K562 (cell line): ENCODE data around the gene ENKUR. TPM values are rescaled to one million over a fixed set of nuclear protein-coding genes. Genes with fewer than 3 reads are reported as not detected.
A peak's percentile ranks its signal among the peaks of the same experiment; 100 is the strongest.

Source experiments
- ATAC-seq: fragments of 200-7000 bp; cut with Tn5 transposase; 3 replicates; pipeline ENCODE4 v1.9.1; 2020; ENCODE audit warnings: moderate library complexity
- BruUV-seq: library from RNA; stranded (reverse); fragments of 400-500 nt; replicated peaks from 2 replicates; lab custom pipeline; 2021; lab: Mats Ljungman, UMichigan
- CTCF ChIA-PET: fragments of 300-600 bp; formaldehyde crosslinking; extraction: SDS; loops from one replicate; lab custom pipeline; 2021; ENCODE audit warnings: low intra/inter-chr PET ratio; lab: Yijun Ruan, JAX
- POLR2A ChIA-PET: fragments of 300-600, 350-650 bp; sonication (Branson Sonifier 250); formaldehyde crosslinking; extraction: SDS; loops from one replicate; lab custom pipeline; 2021; ENCODE audit warnings: antibody characterized with exemption, inconsistent platforms; lab: Yijun Ruan, JAX
- DNase-seq, 4 experiments: peaks; one replicate each; pipeline versions ENCODE4 v3.0.0 to v3.0.0-alpha.2; 2011 to 2018; ENCODE audit warnings: low spot score in 3 of 4, mixed read lengths in 3 of 4; ENCODE audit errors: extremely low read depth in 1 of 4
- FAIRE-seq: peaks from 2 replicates; lab custom pipeline; 2011; peaks lifted over from hg19 to GRCh38; lab: Jason Lieb, UNC
- H2AFZ ChIP-seq: 2 replicates; pipeline ENCODE4 v1.6.0; 2011; ENCODE audit warnings: low read depth, low read length, control low read depth, inconsistent platforms
- H3K27ac ChIP-seq: fragments of 200-600 bp; 3 replicates; pipeline ENCODE4 v1.8.0; 2011; ENCODE audit warnings: low read depth, mild to moderate bottlenecking, control low read depth, inconsistent platforms, low read length, moderate library complexity, mixed read lengths; ENCODE audit errors: extremely low read depth
- H3K27me3 ChIP-seq, 2 experiments: fragments of 300-600 bp in 1 of 2; 2 replicates in 1 of 2; 3 replicates in 1 of 2; pipeline versions ENCODE4 v1.6.0 to v1.8.0; 2011; ENCODE audit warnings: inconsistent platforms in 2 of 2, low read length in 2 of 2, mild to moderate bottlenecking in 1 of 2, mixed read lengths in 1 of 2, moderate library complexity in 1 of 2; ENCODE audit not compliant: control insufficient read depth in 2 of 2, insufficient read depth in 2 of 2
- H3K36me3 ChIP-seq: fragments of 300-600 bp; 3 replicates; pipeline ENCODE4 v1.8.0; 2011; ENCODE audit warnings: mild to moderate bottlenecking, low read length, inconsistent platforms; ENCODE audit not compliant: control insufficient read depth, insufficient read depth
- H3K4me1 ChIP-seq, 2 experiments: fragments of 200-600 bp in 1 of 2; replicated peaks in 1 of 2; 2 replicates in 1 of 2; 3 replicates in 1 of 2; pipeline versions ENCODE4 v1.5.1 to v1.8.0; 2011; ENCODE audit warnings: inconsistent platforms in 2 of 2, low read length in 2 of 2, mild to moderate bottlenecking in 1 of 2, mixed read lengths in 1 of 2, moderate library complexity in 1 of 2; ENCODE audit not compliant: control insufficient read depth in 2 of 2, insufficient read depth in 2 of 2
- H3K4me2 ChIP-seq: 2 replicates; pipeline ENCODE4 v1.6.1; 2011; ENCODE audit warnings: low read length, control low read depth, inconsistent platforms, mixed read lengths; ENCODE audit not compliant: insufficient read depth
- H3K4me3 ChIP-seq: fragments of 200-600 bp; sonication (generic), shearing (Covaris generic); 2 replicates; pipeline ENCODE4 v1.5.1; 2016; ENCODE audit warnings: control low read depth, inconsistent platforms
- H3K79me2 ChIP-seq: fragments of 200-600 bp; 3 replicates; pipeline ENCODE4 v1.8.0; 2011; ENCODE audit warnings: low read length, inconsistent platforms; ENCODE audit not compliant: control insufficient read depth, insufficient read depth
- H3K9ac ChIP-seq, 2 experiments: 2 replicates each; pipeline versions ENCODE4 v1.6.0 to v1.6.1; 2011; ENCODE audit warnings: low read depth in 2 of 2, low read length in 2 of 2, control low read depth in 1 of 2, inconsistent platforms in 1 of 2, mild to moderate bottlenecking in 1 of 2, mixed read lengths in 1 of 2; ENCODE audit not compliant: insufficient read depth in 1 of 2
- H3K9me1 ChIP-seq: one replicate; pipeline ENCODE4 v1.6.0; 2011; ENCODE audit warnings: inconsistent platforms, mild to moderate bottlenecking, low read length, moderate library complexity; ENCODE audit not compliant: control insufficient read depth, insufficient read depth
- H3K9me3 ChIP-seq: replicated peaks from 2 replicates; pipeline ENCODE4 v1.5.1; 2011; ENCODE audit warnings: low read depth, low read length, inconsistent platforms; ENCODE audit not compliant: control insufficient read depth, insufficient read depth
- H4K20me1 ChIP-seq: replicated peaks from 2 replicates; pipeline ENCODE4 v1.6.1; 2011; ENCODE audit warnings: low read length, inconsistent platforms, mixed read lengths; ENCODE audit not compliant: control insufficient read depth, insufficient read depth
- BRD4 ChIP-seq: fragments of 200-600 bp; sonication (generic); IDR thresholded peaks from 2 replicates; pipeline ENCODE4 v1.6.1; 2017; ENCODE audit warnings: inconsistent platforms
- CCNT2 ChIP-seq: IDR thresholded peaks from 2 replicates; pipeline ENCODE4 v1.6.1; 2011; ENCODE audit warnings: borderline replicate concordance, low read depth, mild to moderate bottlenecking, moderate library complexity, mixed read lengths, low read length; ENCODE audit not compliant: insufficient read length; ENCODE audit errors: extremely low read depth
- CEBPG ChIP-seq, 3 experiments: fragments of 200-800 bp in 1 of 3; sonication (Bioruptor generic) in 1 of 3; sonication (generic) in 1 of 3; formaldehyde crosslinking in 1 of 3; IDR thresholded peaks in 2 of 3; conservative IDR thresholded peaks in 1 of 3; 2 replicates each; pipeline versions ENCODE4 v1.6.1 to v1.8.0; 2016 to 2022; ENCODE audit warnings: missing compliant biosample characterization in 2 of 3, missing genetic modification characterization in 2 of 3, mild to moderate bottlenecking in 1 of 3, missing genetic modification reagents in 1 of 3
- EWSR1 ChIP-seq: fragments of 450-650 bp; IDR thresholded peaks from 2 replicates; pipeline ENCODE4 v1.6.1; 2018; ENCODE audit warnings: borderline replicate concordance, mild to moderate bottlenecking, low read depth, moderate library complexity; ENCODE audit not compliant: partially characterized antibody
- FOSL1 ChIP-seq: fragments of 200-800 bp; sonication (Bioruptor generic); conservative IDR thresholded peaks from 2 replicates; pipeline ENCODE4 v1.6.1; 2016; ENCODE audit warnings: missing genetic modification characterization, missing compliant biosample characterization
- HNRNPK ChIP-seq: fragments of 200-400 bp; formaldehyde crosslinking; IDR thresholded peaks from one replicate; pipeline ENCODE4 v1.6.1; 2018; ENCODE audit warnings: mild to moderate bottlenecking, low read depth, low read length; ENCODE audit not compliant: poor library complexity, severe bottlenecking
- POLR2H ChIP-seq: IDR thresholded peaks from 2 replicates; pipeline ENCODE4 v1.6.1; 2016; ENCODE audit warnings: missing genetic modification characterization, low read depth, mild to moderate bottlenecking, control low read depth, missing compliant biosample characterization, moderate library complexity
- RNF2 ChIP-seq: sonication (generic); IDR thresholded peaks from 2 replicates; pipeline ENCODE4 v1.6.1; 2016
- WHSC1 ChIP-seq: IDR thresholded peaks from one replicate; pipeline ENCODE4 v1.6.1; 2012; ENCODE audit warnings: low read length, control low read depth, inconsistent platforms
- ZBED1 ChIP-seq: IDR thresholded peaks from 2 replicates; pipeline ENCODE4 v1.6.1; 2014
- ZNF263 ChIP-seq: sonication (generic); formaldehyde crosslinking; IDR thresholded peaks from 2 replicates; pipeline ENCODE4 v1.8.0; 2022; ENCODE audit warnings: mild to moderate bottlenecking, missing genetic modification reagents, borderline replicate concordance
- WGBS: fragments of 100-300 bp; shearing (Covaris generic); methylation state at CpG from one replicate; pipeline ENCODE4 v1.1.6; 2016; ENCODE audit warnings: low coverage, mixed read lengths; ENCODE audit not compliant: insufficient coverage; ENCODE audit errors: missing lambda C conversion rate; 5-methylcytosine and 5-hydroxymethylcytosine counted together
- in situ Hi-C: fragments of 300-500 bp; cut with MboI; formaldehyde crosslinking; loops from 4 replicates; pipeline ENCODE4 v1.15.0; 2018; ENCODE audit warnings: inconsistent platforms, mixed read lengths
- intact Hi-C: fragments of 100-400 bp; cut with micrococcal nuclease; formaldehyde crosslinking; loops from 2 replicates; pipeline ENCODE4 v1.14.2; 2022
- polyA plus RNA-seq, 8 experiments: library from polyadenylated mRNA; depleted of rRNA in 4 of 8; stranded (reverse) in 5 of 8; unstranded in 3 of 8; fragments of >200 nt; fragmentation: Nextera tagmentation in 2 of 8; fragmentation: Illumina TruSeq in 1 of 8; extraction: Ambion mirVana in 2 of 8; extraction: Trizol in 1 of 8; gene quantifications; 2 replicates each; pipeline versions ENCODE4 v1.2.1 to v1.2.3, GENCODE V29; 2011 to 2014; ENCODE audit warnings: inconsistent platforms in 1 of 8, missing spikeins in 1 of 8
- total RNA-seq, 7 experiments: library from RNA; depleted of rRNA in 6 of 7; stranded (reverse); fragments of >200 nt in 6 of 7; fragmentation: Illumina TruSeq in 2 of 7; extraction: Trizol in 2 of 7; gene quantifications; 2 replicates each; pipeline versions ENCODE4 v1.2.1 to v1.2.3, GENCODE V29; 2011 to 2021; ENCODE audit warnings: low replicate concordance in 1 of 7
- TF ChIP-seq, protein P1 (sequence below), 2 experiments: IDR thresholded peaks in 1 of 2; conservative IDR thresholded peaks in 1 of 2; 2 replicates each; pipeline ENCODE4 v1.6.1; 2016; ENCODE audit warnings: low read depth in 2 of 2, mild to moderate bottlenecking in 1 of 2, missing compliant biosample characterization in 1 of 2, missing genetic modification characterization in 1 of 2, moderate library complexity in 1 of 2
- TF ChIP-seq, protein P2 (sequence below), 2 experiments: fragments of 450-650 bp in 1 of 2; sonication (generic) in 1 of 2; formaldehyde crosslinking in 1 of 2; IDR thresholded peaks in 1 of 2; conservative IDR thresholded peaks in 1 of 2; 2 replicates each; pipeline versions ENCODE4 v1.6.1 to v1.8.1; 2016 to 2023; ENCODE audit warnings: mild to moderate bottlenecking in 2 of 2, moderate library complexity in 2 of 2, inconsistent platforms in 1 of 2, missing genetic modification reagents in 1 of 2

The ENKUR gene
- total and polyA plus RNA-seq, 9 of the 15 experiments (the other 6 are each of a cell fraction or from before 2014, with no cell fraction given) = 0.06 to 0.46 (median 0.20) TPM

- H3K4me1 ChIP-seq = peaks cover under 1 to 32% of the 10 kb centered on the region in 2 experiments; a peak in 3 of 5 replicates
- H3K4me2 ChIP-seq = peak overlapping the region; percentile 67
- TF ChIP-seq FOSL1 (peak; percentile 74), CEBPG (CRISPR knock-in tag; IDR thresholded peaks at IDR 0.05) (no peak), CEBPG (tag; conservative IDR thresholded peaks at IDR 0.05 in 1 of 2, IDR thresholded peaks at IDR 0.05 in 1 of 2) (peak in 1 of 2 experiments; percentile 46; a peak in 1 of 4 replicates), EWSR1 (no peak), CCNT2 (no peak), WHSC1 (no peak), ZNF263 (CRISPR knock-in tag) (no peak), HNRNPK (no peak), POLR2H (tag) (peak; percentile 56; the same call in 1 of the 2 replicates), BRD4 (no peak), RNF2 (no peak), ZBED1 (no peak)
- TF ChIP-seq, protein P1, sequence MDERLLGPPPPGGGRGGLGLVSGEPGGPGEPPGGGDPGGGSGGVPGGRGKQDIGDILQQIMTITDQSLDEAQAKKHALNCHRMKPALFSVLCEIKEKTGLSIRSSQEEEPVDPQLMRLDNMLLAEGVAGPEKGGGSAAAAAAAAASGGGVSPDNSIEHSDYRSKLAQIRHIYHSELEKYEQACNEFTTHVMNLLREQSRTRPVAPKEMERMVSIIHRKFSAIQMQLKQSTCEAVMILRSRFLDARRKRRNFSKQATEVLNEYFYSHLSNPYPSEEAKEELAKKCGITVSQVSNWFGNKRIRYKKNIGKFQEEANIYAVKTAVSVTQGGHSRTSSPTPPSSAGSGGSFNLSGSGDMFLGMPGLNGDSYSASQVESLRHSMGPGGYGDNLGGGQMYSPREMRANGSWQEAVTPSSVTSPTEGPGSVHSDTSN (CRISPR knock-in tag; IDR thresholded peaks at IDR 0.05; ENCODE audit: low read depth) = no peak
- TF ChIP-seq, protein P1 (tag; conservative IDR thresholded peaks at IDR 0.05; ENCODE audit: low read depth) = no peak
- TF ChIP-seq, protein P2, sequence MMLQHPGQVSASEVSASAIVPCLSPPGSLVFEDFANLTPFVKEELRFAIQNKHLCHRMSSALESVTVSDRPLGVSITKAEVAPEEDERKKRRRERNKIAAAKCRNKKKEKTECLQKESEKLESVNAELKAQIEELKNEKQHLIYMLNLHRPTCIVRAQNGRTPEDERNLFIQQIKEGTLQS (IDR thresholded peaks at IDR 0.05) = 0 out of 2 replicates have a peak, but pooled peaks have one; percentile 7
- TF ChIP-seq, protein P2 (CRISPR knock-in tag; conservative IDR thresholded peaks at IDR 0.05) = no peak
- FAIRE-seq (no peak), ATAC-seq (peak; percentile 35; the same call in 2 of the 3 replicates), DNase-seq (no peak)
- in situ Hi-C loops = loop anchor here (10.0 kb wide), 1 partner anchor 313 kb away; no protein-coding TSS in a partner anchor
- H3K9me3 ChIP-seq = no peaks in the 10 kb centered on the region
- H3K79me2 ChIP-seq = peaks cover under 1% of the 10 kb centered on the region; the same call in 1 of the 3 replicates
- H3K36me3 ChIP-seq = no peaks in the 10 kb centered on the region
- H3K9me1 ChIP-seq = no peaks in the 10 kb centered on the region
- CTCF ChIA-PET = no interaction called here
- POLR2A ChIA-PET = interaction anchor here (0.7 to 1.2 kb wide), 3 partner anchors 13 to 230 kb away, joined by 3 to 4 read pairs (median 3); no protein-coding TSS in a partner anchor
- H3K4me3 ChIP-seq = no peak overlapping the region
- 28% methylated on average over 4 of the region's 4 CpGs for WGBS
- no peaks in the 10 kb centered on the region for H3K27me3 ChIP-seq
- no TSS peak for BruUV-seq
- intact Hi-C loops = no loop called here
- peak overlapping the region in 1 of 2 experiments; percentile 59; a peak in 2 of 4 replicates for H3K9ac ChIP-seq
- peak overlapping the region; percentile 97 for H2AFZ ChIP-seq
- H4K20me1 ChIP-seq = no peaks in the 10 kb centered on the region
- H3K27ac ChIP-seq = peak overlapping the region; percentile 80
Observed at GRCh38 chr10:24958091-24958720, 57.8 kb downstream of the ENKUR start.
